Activated CD4-positive, alpha-beta T cell treated with anti-CD3 and anti-CD28 coated beads, Interleukin-2, amount 50 U/mL, for 4 hours (primary cell): ENCODE data around the gene AUTS2.

Source experiments
- DNase-seq, 2 experiments: peaks; one replicate each; pipeline ENCODE4 v3.0.0-alpha.2; 2020

AUTS2 gene

DNA sequence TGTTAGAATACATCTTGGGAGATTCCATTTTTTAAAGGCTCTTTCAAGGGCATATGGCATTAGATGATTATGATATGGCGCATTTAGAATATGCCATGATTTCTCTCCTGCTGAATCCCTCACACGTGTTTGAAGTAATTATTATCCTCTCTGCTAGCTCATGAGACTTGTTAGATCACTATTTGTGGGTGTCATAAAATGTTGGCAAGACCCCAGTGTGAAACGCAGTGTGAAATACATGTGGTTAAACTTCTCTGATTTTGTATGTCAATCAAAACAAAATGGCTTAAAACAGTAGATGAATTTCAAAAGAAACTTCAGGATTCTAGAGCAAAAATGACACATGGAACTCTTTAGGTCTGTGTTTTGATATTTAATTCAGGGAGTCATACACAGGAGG is 560.8 kb downstream of the AUTS2 start:
- no peak for DNase-seq

DNA sequence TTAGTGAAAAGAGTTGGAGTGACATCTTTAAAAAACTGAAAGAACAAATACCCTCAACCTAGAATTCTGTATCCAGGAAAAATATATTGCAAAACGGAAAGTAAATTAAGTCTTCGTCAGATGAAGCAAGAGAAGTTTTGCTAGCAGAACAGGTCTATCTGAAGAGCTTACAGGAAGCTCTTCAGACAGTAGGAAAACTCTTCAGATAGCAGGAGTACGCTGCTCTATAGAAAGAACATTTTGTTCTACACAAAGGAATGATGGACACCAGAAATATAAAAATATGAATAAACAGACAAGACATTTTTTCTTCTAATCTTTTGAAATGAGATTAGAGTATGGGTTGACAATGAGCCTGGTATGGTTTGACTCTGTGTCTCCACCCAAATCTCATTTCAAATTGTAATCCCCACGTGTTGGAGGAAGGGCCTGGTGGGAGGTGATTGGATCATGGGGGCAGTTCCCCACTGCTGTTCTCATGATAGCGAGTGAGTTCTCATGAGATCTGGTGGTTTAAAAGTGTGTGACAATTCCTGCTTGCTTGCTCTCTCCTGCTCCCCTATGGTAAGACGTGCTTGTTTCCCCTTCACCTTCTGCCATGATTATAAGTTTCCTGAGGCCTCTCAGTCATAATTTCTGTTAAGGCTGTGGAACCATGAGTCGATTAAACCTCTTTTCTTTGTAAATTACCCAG is 567.3 kb downstream of the AUTS2 start:
- no peak for DNase-seq

DNA sequence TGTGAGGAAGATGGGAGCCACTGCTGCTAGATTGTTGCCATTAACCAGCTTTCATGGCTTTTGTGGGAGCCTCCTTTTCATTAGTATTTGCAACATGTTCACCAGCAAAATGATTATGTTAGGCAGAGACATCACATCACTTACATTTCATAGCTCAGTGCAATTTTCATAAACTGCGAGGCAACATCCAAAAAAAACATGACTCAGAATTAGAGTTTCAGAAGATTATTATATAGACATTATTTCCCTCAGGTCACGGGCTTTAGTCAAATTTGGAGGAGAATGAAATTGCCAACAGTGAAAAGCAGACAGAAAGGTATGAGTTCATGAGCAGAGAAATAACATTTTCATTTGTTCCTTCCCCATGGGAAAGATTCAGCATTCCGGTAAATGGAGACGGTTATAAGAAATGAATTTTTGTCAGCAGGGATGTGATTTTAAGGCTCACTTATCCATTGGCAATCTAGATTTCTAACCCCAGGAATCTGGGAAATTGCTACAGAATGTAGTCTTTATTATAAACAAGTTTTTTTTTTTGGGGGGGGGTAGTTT is 573.2 kb downstream of the AUTS2 start:
- no peak for DNase-seq

DNA sequence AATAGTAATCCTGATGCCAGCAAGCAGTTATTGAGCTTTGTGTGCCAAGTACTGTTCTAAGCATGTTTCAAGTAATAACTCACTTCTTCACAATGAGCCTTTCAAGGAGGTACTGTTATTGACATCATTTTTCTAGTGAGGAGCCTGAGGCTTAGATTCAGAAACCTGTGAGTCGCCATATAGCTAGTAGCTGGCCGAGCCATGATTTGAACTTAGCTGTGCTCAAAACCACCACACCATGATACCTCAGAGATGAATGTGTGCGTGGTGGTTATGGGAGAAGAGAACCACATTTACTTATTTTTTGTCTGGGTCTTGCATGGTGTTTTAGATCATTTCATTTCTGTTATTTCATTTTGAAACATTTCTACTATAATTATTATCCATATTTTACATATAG is 578.9 kb downstream of the AUTS2 start:
- no peak for DNase-seq

DNA sequence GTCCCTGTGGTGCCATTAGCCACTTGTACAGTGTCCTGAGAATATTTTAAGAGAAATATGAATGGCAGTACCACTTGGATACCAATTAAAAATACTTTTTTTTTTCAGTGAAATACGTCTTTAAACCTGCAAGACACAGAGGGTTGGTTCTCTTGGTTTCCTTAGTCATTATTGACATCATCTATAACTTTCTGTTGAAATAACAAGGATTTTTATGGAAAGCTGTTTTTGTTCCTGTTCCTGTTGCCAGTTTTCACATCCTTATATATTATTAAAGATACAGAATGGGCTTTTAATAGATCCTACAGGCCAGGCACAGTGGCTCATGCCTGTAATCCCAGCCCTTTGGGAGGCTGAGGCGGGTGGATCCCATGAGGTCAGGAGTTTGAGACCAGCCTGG is 579.9 kb downstream of the AUTS2 start:
- no peak for DNase-seq

DNA sequence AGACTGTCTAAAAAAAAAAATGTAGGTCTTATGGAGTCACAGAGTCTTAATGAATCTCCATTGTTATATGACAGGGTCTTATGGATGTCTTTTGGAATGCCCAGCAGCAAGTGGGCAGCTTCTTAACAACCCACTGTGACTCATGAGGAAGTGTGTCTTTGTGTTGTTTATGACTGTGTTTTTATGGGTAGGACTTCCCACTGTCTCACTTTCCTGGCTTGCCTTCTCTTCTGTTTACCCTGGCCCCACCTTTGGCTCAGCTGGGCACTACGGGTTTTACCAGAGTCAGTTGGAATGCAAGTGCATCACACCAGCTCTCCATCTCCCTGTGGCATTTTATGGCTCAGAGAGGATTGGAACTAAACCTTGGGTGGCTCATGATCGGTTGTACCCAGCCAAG is 580.5 kb downstream of the AUTS2 start:
- DNase-seq: no peak

DNA sequence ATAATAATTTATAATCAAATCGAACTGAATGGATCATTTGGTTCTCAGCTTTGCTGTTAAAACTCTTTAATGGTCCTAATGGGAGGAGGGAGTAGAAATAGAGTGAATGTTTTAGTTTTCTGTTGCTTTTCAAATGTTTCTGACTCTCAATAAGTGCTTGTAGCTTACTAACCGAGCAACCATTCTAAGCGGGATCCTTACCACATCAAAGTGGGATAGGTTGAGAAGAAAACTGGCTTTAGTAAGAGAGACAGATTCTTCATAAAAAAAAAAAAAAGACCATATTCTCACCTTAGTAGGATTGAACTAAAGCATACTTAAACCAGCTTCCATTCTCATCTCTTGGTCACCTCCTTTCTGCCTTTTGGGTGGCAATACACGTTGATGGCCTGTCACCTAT is 584.2 kb downstream of the AUTS2 start:
- no peak for DNase-seq

DNA sequence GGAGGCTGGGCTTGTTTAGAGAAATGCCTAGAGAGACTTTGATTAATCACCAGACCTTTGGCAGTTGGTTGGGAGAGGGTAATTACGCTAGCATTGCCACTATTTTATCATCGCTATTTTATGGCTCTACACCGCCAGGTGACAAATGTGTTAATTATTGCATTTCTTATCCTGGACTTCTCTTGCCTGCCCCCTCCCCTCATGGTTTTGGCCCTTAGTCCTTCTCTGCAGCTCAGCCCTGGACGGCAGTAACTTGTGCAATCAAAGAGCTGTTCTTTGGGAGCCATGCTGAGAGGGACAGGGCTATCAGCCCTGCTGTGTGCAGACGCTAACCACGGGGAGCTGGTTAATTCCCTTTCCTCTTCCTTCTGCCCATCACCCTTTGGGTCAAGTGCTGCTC is 585.0 kb downstream of the AUTS2 start:
- no peak for DNase-seq

DNA sequence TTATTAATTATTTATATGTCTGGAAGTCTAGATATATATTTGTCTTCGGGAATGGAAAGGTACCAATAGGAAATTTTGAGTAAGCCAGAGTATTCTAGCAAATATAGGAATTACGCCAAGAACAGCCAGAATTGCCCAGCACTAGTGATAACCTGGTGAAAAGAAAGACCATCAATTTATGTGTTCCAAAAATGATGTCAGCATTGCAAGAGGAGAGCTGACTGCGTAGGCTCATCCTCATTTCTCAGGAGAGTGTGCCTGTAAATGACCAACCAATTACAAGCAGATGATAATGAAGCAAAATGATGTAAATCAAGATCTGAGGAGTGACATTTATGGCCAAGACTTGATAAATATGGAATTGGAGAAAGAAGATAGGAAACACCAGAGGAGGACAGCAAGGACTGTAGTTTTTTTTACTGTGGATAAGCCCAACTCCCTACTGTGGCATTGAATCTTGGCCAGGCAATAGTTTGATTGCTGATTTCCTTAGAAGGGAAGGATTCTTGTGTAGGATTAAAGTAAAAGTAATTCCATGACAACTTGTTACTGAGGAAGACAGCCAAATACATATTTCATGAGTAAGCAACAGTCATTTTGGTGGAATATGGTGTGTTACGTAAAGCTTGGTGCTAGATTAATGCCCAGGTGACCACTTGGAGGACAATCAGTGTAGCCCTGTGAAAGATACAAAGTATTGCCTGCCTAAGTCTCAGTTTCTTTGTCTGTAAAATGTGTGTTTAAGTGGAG is 590.8 kb downstream of the AUTS2 start:
- DNase-seq: no peak

DNA sequence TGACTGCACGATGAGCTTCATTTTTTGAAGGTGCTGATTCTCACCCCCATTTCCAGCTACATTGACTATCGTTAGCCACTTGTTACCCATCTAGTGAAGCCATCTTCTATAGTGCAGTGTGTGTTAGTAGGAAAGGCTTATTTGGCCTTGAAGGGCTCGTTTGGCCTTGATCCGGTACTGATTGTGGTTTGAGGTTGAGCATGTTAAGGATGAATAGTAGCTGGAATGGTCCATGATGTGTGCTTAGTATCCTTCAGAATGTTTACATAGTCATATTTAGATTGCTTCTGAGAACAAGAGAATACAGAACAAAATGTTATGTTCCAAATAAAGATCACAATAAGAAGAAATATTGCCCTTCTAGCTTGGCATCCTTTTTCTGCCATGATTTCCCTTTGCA is 591.5 kb downstream of the AUTS2 start:
- DNase-seq: no peak

DNA sequence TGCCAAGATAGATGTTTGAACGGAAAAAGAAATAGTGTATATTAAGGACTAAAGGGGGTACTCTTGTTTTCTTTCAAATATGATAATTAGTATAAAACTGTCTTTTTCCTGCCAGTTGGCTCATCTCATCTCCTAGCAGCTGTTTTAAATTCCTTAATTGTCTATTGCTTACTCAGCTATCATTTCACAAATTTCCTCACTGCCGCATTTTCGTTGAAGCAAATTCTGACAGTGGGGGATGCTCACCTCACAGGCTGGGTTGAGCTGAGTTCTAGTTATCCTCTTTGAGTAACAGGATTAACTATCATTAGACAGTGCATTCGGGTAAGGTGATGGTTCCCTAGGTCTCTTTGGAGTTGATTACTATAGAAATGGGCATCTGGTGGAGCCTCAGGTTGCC is 592.0 kb downstream of the AUTS2 start:
- no peak for DNase-seq

DNA sequence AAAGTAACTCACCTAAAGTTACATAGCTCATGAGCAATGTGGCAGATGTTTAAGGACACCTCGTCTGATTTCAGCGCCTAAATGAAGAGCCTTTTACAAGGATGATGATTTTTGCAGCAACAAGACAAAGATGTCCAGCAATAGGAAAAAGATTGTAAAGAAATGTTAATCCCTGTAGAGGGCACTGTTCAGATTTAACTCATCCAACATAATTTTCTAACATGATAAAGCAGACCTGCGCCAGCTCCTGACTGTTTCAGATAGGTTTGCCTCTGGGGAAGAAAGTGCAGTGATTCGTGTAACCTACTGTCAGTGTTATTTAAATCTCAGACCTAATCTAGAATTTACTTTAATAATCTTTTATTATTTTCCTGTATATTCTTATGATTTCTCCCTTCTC is 595.2 kb downstream of the AUTS2 start:
- DNase-seq: no peak

DNA sequence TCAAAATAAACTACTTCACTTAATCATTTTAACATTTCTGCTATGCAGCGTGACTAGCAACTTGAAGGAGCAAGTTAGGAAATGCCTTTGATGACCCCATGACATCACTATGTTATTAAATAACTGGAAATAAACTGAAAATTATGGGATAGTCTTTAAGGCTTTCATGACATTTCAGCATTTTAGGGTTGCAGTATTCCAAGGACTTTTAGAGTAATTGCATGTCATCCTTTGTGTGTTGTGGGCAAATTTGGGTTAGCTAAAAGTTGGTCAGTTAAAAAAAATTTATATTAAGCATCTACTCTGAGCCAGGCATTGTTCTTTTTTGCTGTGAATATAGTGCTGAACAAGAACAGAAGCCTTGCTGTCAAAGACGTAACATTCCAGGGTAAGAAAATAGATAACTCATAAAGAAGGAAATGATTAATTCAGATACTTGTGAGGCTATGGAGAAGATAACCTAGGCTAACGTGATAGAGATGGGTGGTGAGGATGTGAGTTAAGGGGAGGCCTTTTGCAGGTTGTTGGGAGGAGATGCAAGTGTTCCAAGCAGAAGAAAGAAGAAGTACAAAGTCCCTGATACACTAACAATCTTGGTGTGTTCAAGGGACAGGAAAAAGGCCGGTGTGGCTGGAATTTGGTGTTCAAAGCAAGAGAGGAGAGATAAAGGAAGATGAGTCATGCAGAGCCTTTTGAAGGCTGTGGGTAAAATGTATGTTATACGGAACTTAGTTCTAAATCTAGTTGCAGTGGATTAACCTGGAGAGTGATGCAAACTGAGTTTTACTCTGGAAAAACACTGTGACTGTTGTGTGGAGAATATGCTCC is 610.2 kb downstream of the AUTS2 start:
- DNase-seq: no peak

DNA sequence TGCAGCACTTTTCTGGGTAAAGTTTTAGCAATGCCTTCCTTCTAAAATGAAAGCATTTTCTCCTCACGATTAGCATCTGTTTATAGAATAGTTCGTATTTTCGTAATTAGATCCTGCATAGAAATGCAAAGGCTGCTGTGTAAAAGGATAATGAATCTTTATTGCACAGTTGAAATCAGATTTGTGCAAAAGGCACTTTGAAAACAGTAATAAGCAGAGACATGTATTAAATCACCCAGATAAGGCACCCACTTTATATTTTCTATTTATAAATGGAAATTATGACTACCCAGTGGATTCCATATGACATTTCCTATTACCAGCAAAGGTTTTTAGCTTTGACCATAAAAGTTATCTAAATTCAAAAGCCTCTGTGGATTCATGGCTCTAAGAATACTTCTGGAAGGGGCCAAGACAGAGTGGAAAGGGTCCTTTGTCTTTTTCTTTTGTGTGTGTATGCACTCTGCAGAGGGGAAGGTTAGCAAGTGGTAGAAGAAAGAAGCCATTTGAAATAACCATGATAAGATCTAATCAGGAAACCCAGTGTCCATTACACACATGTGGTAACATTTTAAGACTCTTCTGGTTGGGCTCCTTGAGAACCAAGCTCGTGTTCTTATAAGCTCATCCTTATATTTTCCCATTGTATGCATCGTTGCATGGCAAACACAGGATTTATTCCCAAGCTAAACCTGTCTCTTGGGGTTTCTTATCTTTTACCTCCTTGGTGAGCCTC is 612.1 kb downstream of the AUTS2 start:
- no peak for DNase-seq

DNA sequence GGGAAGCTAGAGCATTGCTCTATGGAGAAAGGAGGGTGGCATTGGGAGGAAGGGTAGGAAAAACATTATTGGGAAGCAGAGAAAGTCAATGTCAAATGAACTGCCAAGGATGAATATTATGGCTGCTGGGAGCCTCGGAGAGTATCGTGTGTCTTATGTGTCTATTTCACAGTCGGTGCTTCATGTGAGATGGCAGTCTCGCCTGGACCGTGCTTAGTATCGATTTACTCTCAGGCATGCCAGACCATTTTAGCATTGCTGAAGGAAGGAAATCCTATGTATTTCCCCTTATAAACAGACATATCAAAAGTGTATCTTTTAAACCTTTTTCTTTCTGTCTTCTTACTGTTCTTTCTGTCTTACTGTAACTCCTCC is 612.6 kb downstream of the AUTS2 start:
- no peak for DNase-seq

DNA sequence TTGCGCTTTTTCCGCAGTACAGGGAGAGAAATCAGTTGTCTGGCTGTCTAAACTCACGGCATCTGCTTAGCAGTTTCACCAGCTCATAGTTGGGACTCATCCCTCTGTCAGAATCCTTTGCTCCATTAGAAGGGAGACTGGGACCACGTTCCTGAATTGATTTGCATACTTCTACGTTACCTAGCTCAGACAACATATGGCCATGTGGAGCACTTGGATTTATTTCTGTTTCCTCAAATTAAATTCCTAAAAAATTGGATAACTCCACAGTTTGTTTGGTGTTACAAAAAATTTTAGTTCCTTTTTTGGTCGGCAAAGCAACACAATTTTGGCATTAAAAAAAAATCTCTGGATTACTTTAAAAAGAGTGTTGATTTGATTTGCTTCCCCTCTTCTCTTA is 614.0 kb downstream of the AUTS2 start:
- DNase-seq: no peak

DNA sequence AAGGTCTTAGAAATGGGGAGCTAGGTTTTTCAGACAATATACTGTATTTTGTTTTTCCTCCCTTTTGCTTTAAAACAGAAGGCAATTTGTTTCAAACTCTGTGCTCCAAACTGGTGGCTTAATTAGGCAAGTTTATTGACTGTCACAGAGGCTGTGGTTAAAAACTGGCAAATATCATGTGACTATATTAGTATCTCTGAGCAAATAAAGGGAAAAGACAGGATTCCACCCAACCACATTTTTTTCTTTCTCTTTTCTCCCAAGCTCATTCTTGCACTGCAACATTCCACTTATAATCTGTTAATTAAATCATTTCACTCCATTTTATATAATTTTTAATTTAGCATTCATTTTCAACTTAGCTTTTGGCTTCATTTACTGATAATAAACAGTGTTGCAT is 615.8 kb downstream of the AUTS2 start:
- DNase-seq: no peak

DNA sequence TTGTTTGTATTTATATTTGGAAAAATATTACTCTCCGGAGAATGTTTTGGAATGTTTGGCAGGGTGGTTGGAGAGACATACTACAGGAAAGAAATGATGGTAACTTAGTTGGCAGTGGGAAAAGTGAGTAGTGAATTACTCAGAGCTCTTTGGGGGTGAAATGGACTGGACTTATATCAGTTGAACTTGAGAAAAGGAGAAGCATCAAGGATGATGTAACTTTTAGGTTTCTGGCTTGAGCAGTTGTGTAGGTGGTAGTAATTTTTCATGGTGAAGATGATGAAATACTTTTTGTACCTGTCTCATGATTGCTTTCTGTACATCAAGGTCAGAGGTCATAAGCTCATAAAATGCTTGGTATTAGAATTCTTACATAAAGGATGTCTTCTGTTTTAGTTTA is 617.2 kb downstream of the AUTS2 start:
- no peak for DNase-seq

DNA sequence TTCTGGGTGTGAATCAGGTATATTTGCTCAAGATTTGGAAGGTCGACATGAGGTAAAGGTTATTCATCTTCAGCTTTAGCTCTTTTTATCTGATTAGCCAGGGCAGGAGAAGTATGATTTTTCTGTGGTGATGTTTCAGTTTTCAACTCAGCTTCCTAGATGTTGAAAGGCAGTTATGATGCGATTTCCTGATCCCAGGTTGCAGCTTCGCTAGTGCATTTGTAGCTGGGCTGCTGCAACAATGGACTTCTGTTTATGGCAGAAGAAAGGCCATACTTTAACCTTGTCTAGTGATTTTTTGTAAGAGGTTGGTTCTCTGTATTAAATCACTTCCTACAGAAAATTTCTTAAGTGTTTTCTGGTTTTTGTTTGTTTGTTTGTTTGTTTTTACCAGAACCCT is 619.3 kb downstream of the AUTS2 start:
- DNase-seq: no peak

DNA sequence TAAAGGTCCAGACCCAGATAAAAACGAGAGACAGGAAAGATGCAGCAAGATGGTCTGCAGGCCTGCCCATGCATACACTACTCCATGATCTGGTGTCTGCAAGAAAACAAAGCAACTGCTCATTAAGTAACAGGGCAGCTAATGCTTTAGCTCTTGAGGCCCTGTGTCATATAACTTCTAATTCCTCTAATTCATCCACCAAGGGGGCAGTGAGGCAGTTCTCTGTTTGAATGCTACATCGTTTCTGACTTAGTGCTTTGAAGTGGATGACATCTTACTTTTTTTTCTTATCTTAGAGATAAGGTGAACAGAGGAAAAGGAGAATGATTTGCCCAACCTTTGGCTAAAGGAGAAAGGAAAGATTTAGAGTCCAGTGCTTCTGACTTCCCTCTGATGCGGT is 619.7 kb downstream of the AUTS2 start:
- no peak for DNase-seq

DNA sequence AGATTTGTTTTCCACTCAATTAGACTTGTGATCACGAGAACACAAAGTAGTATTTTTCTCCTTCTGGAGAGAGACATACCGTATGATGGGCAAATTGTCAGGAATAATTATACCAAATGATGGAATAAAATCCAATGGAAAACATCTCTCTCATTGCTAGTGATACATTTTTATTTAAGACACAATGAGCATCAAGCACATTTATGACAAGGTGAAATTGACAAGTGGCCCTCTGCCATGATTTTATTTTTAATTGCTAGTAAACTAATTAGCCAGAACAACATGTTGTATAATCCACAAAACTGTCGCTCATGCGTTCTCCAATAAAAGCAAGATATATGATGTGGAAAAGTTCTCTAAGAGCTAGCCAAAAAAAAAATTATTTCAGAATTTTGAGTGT is 620.8 kb downstream of the AUTS2 start:
- DNase-seq: no peak

DNA sequence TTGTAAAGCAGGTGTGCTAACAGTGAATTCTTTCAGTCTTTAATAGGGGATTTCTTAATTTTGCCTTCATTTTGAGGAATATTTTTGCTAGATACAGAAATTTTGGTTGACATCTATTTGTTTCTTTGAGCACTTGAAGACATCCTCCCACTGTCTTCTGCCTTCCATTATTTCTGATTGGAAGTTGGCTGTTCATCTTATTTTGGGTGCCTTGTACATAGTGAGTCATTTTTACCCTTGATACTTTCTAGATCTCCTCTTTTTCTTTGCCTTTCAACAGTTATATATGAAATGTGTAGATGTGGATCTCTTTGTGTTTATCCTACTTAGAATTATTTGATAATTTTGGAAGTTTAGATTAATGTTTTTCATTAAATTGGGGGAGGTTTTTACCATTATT is 631.0 kb downstream of the AUTS2 start:
- no peak for DNase-seq

DNA sequence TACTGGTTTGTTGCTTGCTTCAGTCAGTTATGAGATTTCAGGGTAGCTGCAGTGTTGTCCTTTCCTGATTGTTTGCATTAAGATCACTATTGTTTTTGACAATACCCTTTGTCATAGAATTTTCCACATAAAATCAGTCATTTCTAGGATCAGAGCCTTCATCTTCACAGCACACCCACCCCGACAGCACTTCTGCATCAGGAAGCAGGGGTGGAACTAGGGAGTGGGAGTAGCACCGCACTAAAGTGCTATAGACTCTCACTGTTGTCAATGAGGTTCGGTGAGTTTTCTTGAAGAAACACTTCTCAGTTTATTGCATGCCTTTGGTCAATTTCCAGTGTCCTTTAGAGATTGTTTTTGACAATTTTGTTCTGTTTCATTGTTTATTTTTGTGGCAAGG is 632.5 kb downstream of the AUTS2 start:
- no peak for DNase-seq
